Muscle of leg (tissue), 11 donors: Measurements from ENCODE around the gene UMPS. TPM values are rescaled to one million over a fixed set of nuclear protein-coding genes. Genes with fewer than 3 reads are reported as not detected.
A peak's percentile ranks its signal among the peaks of the same experiment; 100 is the strongest.

Source experiments
- DNase-seq: peaks from one replicate; pipeline ENCODE4 v3.0.0; 2013
- H3K27ac ChIP-seq: one replicate; pipeline ENCODE4 v1.5.1; 2013; ENCODE audit warnings: mild to moderate bottlenecking, low read length, control low read depth
- H3K27me3 ChIP-seq: one replicate; pipeline ENCODE4 v1.6.1; 2013; ENCODE audit warnings: low read length; ENCODE audit not compliant: control insufficient read depth, insufficient read depth
- H3K36me3 ChIP-seq: one replicate; pipeline ENCODE4 v1.6.1; 2013; ENCODE audit warnings: low read length; ENCODE audit not compliant: control insufficient read depth, insufficient read depth
- H3K4me1 ChIP-seq: one replicate; pipeline ENCODE4 v1.6.1; 2013; ENCODE audit warnings: low read length; ENCODE audit not compliant: control insufficient read depth, insufficient read depth
- H3K4me3 ChIP-seq: one replicate; pipeline ENCODE4 v1.5.1; 2013; ENCODE audit warnings: low read length, control low read depth
- H3K9me3 ChIP-seq: replicated peaks from 2 replicates; pipeline ENCODE4 v1.6.1; 2013; ENCODE audit warnings: low read depth, low read length; ENCODE audit not compliant: control insufficient read depth
- WGBS: methylation state at CpG from one replicate; pipeline ENCODE4 v1.1.5; 2013; ENCODE audit warnings: missing lambda C conversion rate; ENCODE audit not compliant: insufficient coverage; 5-methylcytosine and 5-hydroxymethylcytosine counted together
- polyA plus RNA-seq, 8 donors: library from polyadenylated mRNA; unstranded; fragments of 120-200 nt; gene quantifications; one replicate each; pipeline versions ENCODE4 v1.2.1 to v1.2.3, GENCODE V29; 2013; ENCODE audit warnings: inconsistent platforms in 1 of 8, low replicate concordance in 1 of 8; ENCODE audit not compliant: insufficient read length in 8 of 8, insufficient read depth in 1 of 8
- total RNA-seq: library from RNA; stranded (reverse); fragments of 120-200 nt; gene quantifications from one replicate; pipeline ENCODE4 v1.2.4, GENCODE V29; 2013

UMPS gene
- total and polyA plus RNA-seq, 9 donors: 17.2 to 27.3 (median 19.9) TPM

DNA sequence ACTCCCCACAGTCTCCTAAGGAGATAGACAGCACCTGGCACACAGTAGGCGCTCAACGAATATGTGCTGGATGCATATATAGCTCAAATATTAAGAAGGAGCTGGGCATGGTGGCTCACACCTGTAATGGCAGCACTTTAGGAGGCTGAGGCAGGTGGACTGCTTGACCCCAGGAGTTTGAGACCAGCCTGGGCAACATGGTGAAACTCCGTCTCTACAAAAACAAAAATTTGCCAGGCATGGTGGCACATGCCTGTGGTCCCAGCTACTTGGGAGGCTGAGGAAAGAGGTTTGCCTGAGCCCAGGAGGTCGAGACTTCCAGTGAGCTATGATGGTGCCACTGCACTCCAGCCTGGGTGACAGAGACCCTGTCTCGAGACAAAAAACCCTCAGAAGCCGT lies 37.4 kb downstream of the UMPS start:
- Histone ChIP-seq H3K27ac (peak overlapping the region; percentile 13), H3K36me3 (peaks cover 15% of the 10 kb centered on the region), H3K4me3 (no peak overlapping the region), H3K27me3 (peaks cover 4% of the 10 kb centered on the region), H3K4me1 (peaks cover 56% of the 10 kb centered on the region), H3K9me3 (no peaks in the 10 kb centered on the region)
- no peak for DNase-seq
- WGBS: 98% methylated on average over 5 of the region's 6 CpGs

DNA sequence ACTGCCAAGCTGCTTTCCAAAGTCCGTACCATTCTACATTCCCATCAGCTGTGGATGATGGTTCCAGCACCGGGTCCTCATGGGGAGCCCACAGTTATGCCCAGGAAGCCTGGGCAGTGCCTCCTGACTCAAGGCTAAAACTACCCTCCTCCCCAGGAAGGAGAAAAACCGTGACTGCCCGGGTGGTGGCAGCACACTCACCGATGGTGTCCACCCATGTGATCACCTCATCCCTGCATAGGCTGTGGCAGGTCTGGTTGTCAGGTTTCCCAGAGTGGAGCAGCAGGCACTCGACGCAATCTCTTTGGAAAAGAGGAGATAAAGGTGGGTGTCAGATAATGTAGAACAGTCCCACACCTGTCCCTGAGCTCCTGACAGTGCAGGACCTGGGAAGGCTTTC lies 38.6 kb downstream of the UMPS start:
- Histone ChIP-seq H3K4me1 (peaks cover 66% of the 10 kb centered on the region), H3K4me3 (no peak overlapping the region), H3K27ac (no peak overlapping the region), H3K27me3 (peaks cover 4% of the 10 kb centered on the region), H3K36me3 (peaks cover 7% of the 10 kb centered on the region), H3K9me3 (no peaks in the 10 kb centered on the region)
- 83% methylated on average over 4 of the region's 7 CpGs for WGBS
- DNase-seq: no peak

GRCh38 chr3:124769462-124769861 lies 39.2 kb downstream of the UMPS start:
- H3K36me3 ChIP-seq: peaks cover 2% of the 10 kb centered on the region
- H3K4me1 ChIP-seq: peaks cover 72% of the 10 kb centered on the region
- H3K27ac ChIP-seq: no peak overlapping the region
- no peak overlapping the region for H3K4me3 ChIP-seq
- H3K27me3 ChIP-seq: no peaks in the 10 kb centered on the region
- no peaks in the 10 kb centered on the region for H3K9me3 ChIP-seq
- 87% methylated on average over 7 of the region's 9 CpGs for WGBS
- no peak for DNase-seq

- H3K36me3 ChIP-seq: no peaks in the 10 kb centered on the region
- WGBS: 46% methylated on average over 4 of the region's 10 CpGs
These were observed 40.3 kb downstream of the UMPS start for GRCh38 chr3:124770336-124771082.

DNA sequence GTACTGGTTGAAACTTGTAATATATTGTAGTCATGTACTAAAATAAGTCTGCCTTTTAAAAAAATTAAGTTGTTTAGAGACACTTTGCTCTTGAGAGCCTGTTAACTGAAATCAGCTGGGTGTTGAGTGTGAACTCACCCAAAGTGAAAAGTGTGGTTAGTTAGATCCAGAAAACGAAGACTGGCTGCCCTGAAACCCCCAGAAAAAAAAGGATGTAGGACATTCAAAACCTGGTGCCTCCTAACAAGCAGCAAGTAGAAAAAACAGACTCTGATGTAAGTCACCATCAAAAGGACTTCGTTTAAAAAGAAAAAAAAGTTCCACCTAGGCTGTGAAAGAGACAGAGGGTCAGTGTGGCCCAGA lies 40.8 kb downstream of the UMPS start:
- no peaks in the 10 kb centered on the region for H3K27me3 ChIP-seq
- no peak for DNase-seq
- H3K4me3 ChIP-seq: no peak overlapping the region
- 92% methylated on average over 2 of the region's 2 CpGs for WGBS
- peaks cover 79% of the 10 kb centered on the region for H3K4me1 ChIP-seq
- no peaks in the 10 kb centered on the region for H3K9me3 ChIP-seq
- no peaks in the 10 kb centered on the region for H3K36me3 ChIP-seq
- H3K27ac ChIP-seq: peak overlapping the region; percentile 32

More at GRCh38 chr3:124770336-124771082, 40.3 kb downstream of the UMPS start:
- Histone ChIP-seq H3K4me3 (no peak overlapping the region), H3K4me1 (peaks cover 77% of the 10 kb centered on the region), H3K9me3 (no peaks in the 10 kb centered on the region), H3K27ac (peak overlapping the region; percentile 64), H3K27me3 (no peaks in the 10 kb centered on the region)
- peak; percentile 79 for DNase-seq

DNA sequence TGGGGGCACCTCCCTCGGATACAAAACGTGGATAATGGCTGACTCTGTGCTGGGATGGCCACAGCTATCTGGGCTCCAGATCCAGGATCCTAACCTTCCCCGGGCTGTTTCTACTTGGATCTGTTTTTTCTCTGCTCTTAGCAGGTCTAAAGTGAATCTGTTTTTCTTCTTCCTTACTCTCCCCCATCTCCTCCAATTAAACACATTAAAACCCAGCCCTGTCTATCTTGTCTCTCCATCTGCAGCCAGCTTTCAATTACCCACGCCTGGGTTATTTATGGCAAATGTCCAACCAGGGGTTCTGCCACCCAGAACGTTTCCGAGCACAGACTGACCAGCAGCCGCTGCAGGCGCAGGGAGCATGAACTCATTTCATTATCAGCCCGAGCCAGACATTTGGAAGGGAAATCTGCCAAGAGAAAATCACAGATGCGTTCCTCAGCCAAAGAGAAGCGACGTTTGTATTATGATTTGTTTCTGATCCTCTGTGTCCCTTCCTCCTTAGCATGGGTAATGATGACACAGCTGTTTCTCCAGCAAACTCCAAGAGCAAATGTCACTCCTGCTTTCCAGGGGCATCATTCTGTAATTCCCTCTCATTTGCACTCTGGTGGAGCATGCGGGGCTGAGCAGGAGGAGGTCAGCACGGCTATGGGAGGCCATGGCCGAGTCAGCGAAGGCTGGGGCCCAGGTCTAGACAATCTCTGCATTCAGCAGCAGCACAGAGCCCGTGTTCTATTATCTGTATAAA lies 42.0 kb downstream of the UMPS start:
- Histone ChIP-seq H3K27ac (peak overlapping the region; percentile 79), H3K27me3 (no peaks in the 10 kb centered on the region), H3K36me3 (no peaks in the 10 kb centered on the region), H3K9me3 (no peaks in the 10 kb centered on the region), H3K4me1 (peaks cover 74% of the 10 kb centered on the region), H3K4me3 (no peak overlapping the region)
- 5% methylated on average over 12 of the region's 17 CpGs for WGBS
- DNase-seq: peak; percentile 94

- H3K36me3 ChIP-seq: no peaks in the 10 kb centered on the region
- H3K27ac ChIP-seq: peak overlapping the region; percentile 1
- peaks cover 78% of the 10 kb centered on the region for H3K4me1 ChIP-seq
- H3K4me3 ChIP-seq: no peak overlapping the region
- no peak for DNase-seq
- H3K9me3 ChIP-seq: no peaks in the 10 kb centered on the region
- 95% methylated on average over 13 of the region's 17 CpGs for WGBS
- no peaks in the 10 kb centered on the region for H3K27me3 ChIP-seq
These were observed 43.4 kb downstream of the UMPS start for GRCh38 chr3:124773351-124774326.

- H3K4me1 ChIP-seq: peaks cover 84% of the 10 kb centered on the region
- DNase-seq: peak; percentile 71
- 34% methylated on average over 6 of the region's 6 CpGs for WGBS
- H3K4me3 ChIP-seq: no peak overlapping the region
- no peaks in the 10 kb centered on the region for H3K36me3 ChIP-seq
- H3K9me3 ChIP-seq: no peaks in the 10 kb centered on the region
- H3K27me3 ChIP-seq: no peaks in the 10 kb centered on the region
- H3K27ac ChIP-seq: peak overlapping the region; percentile 1
These were observed 44.1 kb downstream of the UMPS start for GRCh38 chr3:124774327-124774718.

GRCh38 chr3:124774841-124775402 lies 44.7 kb downstream of the UMPS start:
- no peaks in the 10 kb centered on the region for H3K36me3 ChIP-seq
- peaks cover 85% of the 10 kb centered on the region for H3K4me1 ChIP-seq
- no peaks in the 10 kb centered on the region for H3K9me3 ChIP-seq
- no peak overlapping the region for H3K4me3 ChIP-seq
- peak overlapping the region; percentile 1 for H3K27ac ChIP-seq
- DNase-seq: no peak
- no peaks in the 10 kb centered on the region for H3K27me3 ChIP-seq
- WGBS: 85% methylated on average over 5 of the region's 7 CpGs
